Germinal center (tissue), 1 donor: ENCODE data around the gene CFAP119.

ENCODE experiments used
- DNase-seq: peaks from one replicate; pipeline ENCODE4 v3.0.0; 2012; ENCODE audit warnings: mixed read lengths, low spot score

CFAP119 gene

GRCh38 chr16:30710971-30711370 lies 50.9 kb downstream of the CFAP119 start:
- DNase-seq = no peak
